CD4-positive, CD25-positive, alpha-beta regulatory T cell (primary cell): ENCODE data around the gene AOAH. TPM values are rescaled to one million over a fixed set of nuclear protein-coding genes. Genes with fewer than 3 reads are reported as not detected.
"Not testable (repeated sequence)": the region's sequence is repeated elsewhere in the genome, so short reads cannot be mapped to it uniquely, and the experiment has no call there.

ENCODE experiments used
- ATAC-seq, 2 donors: fragments of 150-1000 bp; cut with Tn5 transposase; one replicate each; pipeline ENCODE4 v1.10.0; 2021; ENCODE audit warnings: low read depth in 2 of 2, moderate number of reproducible peaks in 2 of 2, moderate library complexity in 1 of 2
- DNase-seq, 3 donors: peaks; one replicate each; pipeline versions ENCODE4 v3.0.0 to v3.0.0-alpha.2; 2012 to 2022; ENCODE audit warnings: mixed read lengths in 1 of 3
- H3K27ac ChIP-seq: one replicate; pipeline ENCODE4 v1.7.0; 2013; ENCODE audit warnings: mild to moderate bottlenecking, low read length; ENCODE audit not compliant: insufficient read depth, poor library complexity, severe bottlenecking
- H3K27me3 ChIP-seq: one replicate; pipeline ENCODE4 v1.7.0; 2013; ENCODE audit warnings: low read length; ENCODE audit not compliant: control insufficient read depth, insufficient read depth
- H3K36me3 ChIP-seq: one replicate; pipeline ENCODE4 v1.7.0; 2013; ENCODE audit warnings: mild to moderate bottlenecking, low read length, moderate library complexity; ENCODE audit not compliant: control insufficient read depth, insufficient read depth
- H3K4me1 ChIP-seq: 2 replicates; pipeline ENCODE4 v1.7.0; 2013; ENCODE audit warnings: mild to moderate bottlenecking, low read length; ENCODE audit not compliant: insufficient read depth, control insufficient read depth, poor library complexity, severe bottlenecking
- H3K4me3 ChIP-seq: one replicate; pipeline ENCODE4 v1.7.0; 2013; ENCODE audit warnings: low read depth, mild to moderate bottlenecking, low read length, moderate library complexity
- H3K9me3 ChIP-seq, 2 experiments: 1 replicate in 1 of 2; 2 replicates in 1 of 2; pipeline ENCODE4 v1.7.0; 2013; ENCODE audit warnings: low read length in 2 of 2, mild to moderate bottlenecking in 1 of 2, moderate library complexity in 1 of 2; ENCODE audit not compliant: control insufficient read depth in 2 of 2
- H3K27ac Mint-ChIP-seq, 3 donors: one replicate each; pipeline ENCODE4 v1.8.0; 2020 to 2022; ENCODE audit warnings: mild to moderate bottlenecking in 3 of 3, mixed read lengths in 3 of 3, moderate library complexity in 2 of 3
- H3K27me3 Mint-ChIP-seq: one replicate; pipeline ENCODE4 v1.8.0; 2022; ENCODE audit warnings: mild to moderate bottlenecking, mixed read lengths
- H3K36me3 Mint-ChIP-seq: one replicate; pipeline ENCODE4 v1.8.0; 2020; ENCODE audit warnings: mixed read lengths
- H3K4me1 Mint-ChIP-seq, 4 donors: one replicate each; pipeline ENCODE4 v1.8.0; 2020 to 2022; ENCODE audit warnings: mixed read lengths in 4 of 4, mild to moderate bottlenecking in 1 of 4
- H3K4me3 Mint-ChIP-seq, 4 donors: one replicate each; pipeline ENCODE4 v1.8.0; 2020 to 2022; ENCODE audit warnings: mild to moderate bottlenecking in 4 of 4, mixed read lengths in 4 of 4, moderate library complexity in 3 of 4
- H3K9me3 Mint-ChIP-seq, 7 donors: one replicate each; pipeline ENCODE4 v1.8.0; 2020 to 2022; ENCODE audit warnings: mixed read lengths in 7 of 7, mild to moderate bottlenecking in 3 of 7, moderate library complexity in 2 of 7
- polyA plus RNA-seq, 4 donors: library from polyadenylated mRNA; unstranded; fragments of 300-500 nt; fragmentation: Illumina TruSeq; gene quantifications; one replicate each; pipeline ENCODE4 v1.2.3, GENCODE V29; 2021
- total RNA-seq: library from RNA; stranded (reverse); gene quantifications from one replicate; pipeline ENCODE4 v1.2.3, GENCODE V29; 2022

Gene AOAH
- total and polyA plus RNA-seq, 5 donors from 2014 or later = 0.46 to 5.7 (median 1.5) TPM

DNA sequence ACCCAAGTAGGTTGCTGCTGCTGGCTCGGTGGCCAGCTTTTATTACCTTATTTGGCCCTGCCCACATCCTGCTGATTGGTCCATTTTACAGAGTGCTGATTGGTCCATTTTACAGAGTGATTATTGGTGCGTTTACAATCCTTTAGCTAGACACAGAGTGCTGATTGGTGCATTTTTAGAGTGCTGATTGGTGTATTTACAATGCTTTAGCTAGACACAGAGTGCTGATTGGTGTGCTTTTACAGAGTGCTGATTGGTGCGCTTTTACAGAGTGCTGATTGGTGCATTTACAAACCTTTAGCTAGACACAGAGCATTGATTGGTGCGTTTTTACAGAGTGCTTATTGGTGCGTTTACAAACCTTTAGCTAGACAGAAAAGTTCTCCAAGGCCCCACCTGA lies 219.7 kb downstream of the AOAH start:
- not testable (repeated sequence) for H3K4me1 ChIP-seq, H3K27ac ChIP-seq, H3K36me3 ChIP-seq, H3K4me3 ChIP-seq, H3K27ac Mint-ChIP-seq, H3K4me3 Mint-ChIP-seq, H3K4me1 Mint-ChIP-seq, DNase-seq, H3K9me3 ChIP-seq, ATAC-seq, H3K27me3 ChIP-seq, H3K36me3 Mint-ChIP-seq, H3K9me3 Mint-ChIP-seq
- H3K27me3 Mint-ChIP-seq = peaks cover 12% of the 10 kb centered on the region

DNA sequence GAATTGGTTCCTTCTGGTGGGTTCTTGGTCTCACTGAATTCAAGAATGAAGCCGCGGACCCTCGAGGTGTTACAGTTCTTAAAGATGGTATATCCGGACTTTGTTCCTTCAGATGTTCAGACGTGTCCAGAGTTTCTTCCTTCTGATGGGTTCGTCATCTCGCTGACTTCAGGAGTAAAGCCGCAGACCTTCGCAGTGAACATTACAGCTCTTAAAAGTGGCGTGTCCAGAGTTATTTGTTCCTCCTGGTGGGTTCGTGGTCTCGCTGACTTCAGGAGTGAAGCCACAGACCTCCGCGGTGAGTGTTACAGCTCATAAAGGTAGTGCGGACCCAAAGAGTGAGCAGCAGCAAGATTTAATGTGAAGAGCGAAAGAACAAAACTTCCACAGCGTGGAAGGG lies 220.1 kb downstream of the AOAH start:
- ATAC-seq, H3K4me3 Mint-ChIP-seq, H3K9me3 ChIP-seq, H3K9me3 Mint-ChIP-seq, H3K4me3 ChIP-seq, DNase-seq, H3K36me3 ChIP-seq, H3K36me3 Mint-ChIP-seq, H3K4me1 Mint-ChIP-seq, H3K27me3 ChIP-seq, H3K27ac ChIP-seq, H3K4me1 ChIP-seq, H3K27ac Mint-ChIP-seq: not testable (repeated sequence)
- H3K27me3 Mint-ChIP-seq = peaks cover 12% of the 10 kb centered on the region

DNA sequence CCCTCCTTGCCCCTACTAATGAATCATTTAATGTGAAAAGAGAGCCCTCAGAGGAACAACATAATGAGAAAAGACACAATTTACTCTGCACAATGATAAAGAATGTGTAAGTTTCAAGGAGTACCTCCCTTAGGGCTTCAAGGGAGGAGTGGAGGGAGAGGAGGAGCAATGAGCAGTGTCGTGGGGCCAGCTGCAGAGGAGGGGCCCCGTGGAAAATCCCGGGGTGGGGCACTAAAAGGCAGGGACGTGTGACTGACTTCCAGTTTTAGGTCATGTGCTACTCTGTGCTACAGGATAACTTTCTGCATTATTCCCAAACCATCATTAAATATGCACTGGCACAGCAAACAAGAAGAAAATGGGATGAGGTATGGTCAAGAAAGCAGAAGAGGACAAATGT lies 226.5 kb downstream of the AOAH start:
- Histone ChIP-seq H3K4me1 (no peaks in the 10 kb centered on the region), H3K27ac (no peak overlapping the region), H3K36me3 (no peaks in the 10 kb centered on the region), H3K9me3 (no peaks in the 10 kb centered on the region), H3K4me3 (no peak overlapping the region), H3K27me3 (peaks cover 6% of the 10 kb centered on the region)
- no peak overlapping the region for H3K27ac Mint-ChIP-seq
- peaks cover 8% of the 10 kb centered on the region for H3K27me3 Mint-ChIP-seq
- H3K9me3 Mint-ChIP-seq = peaks cover 0 to 1% (median 0%) of the 10 kb centered on the region in 7 donors
- DNase-seq (no peak), ATAC-seq (no peak)
- no peak overlapping the region for H3K4me3 Mint-ChIP-seq
- H3K36me3 Mint-ChIP-seq = no peaks in the 10 kb centered on the region
- peaks cover 0 to 2% (median 0%) of the 10 kb centered on the region in 4 donors for H3K4me1 Mint-ChIP-seq

DNA sequence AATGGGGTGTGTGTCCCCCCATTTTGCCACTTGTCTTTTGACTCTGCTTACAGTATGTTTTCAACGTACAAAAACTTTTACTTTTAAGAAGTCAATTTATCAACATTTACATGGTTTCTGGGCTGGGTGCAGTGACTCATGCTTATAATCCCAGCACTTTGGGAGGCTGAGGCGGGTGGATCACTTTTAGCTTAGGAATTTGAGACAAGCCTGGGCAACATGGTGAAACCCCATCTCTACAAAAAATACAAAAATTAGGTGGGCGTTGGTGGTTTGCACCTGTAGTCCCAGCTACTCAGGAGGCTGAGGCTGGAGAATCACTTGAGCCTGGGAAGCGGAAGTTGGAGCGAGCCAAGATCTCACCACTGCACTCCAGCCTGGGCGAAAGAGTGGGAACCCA lies 227.1 kb downstream of the AOAH start:
- not testable (repeated sequence) for H3K4me1 Mint-ChIP-seq, H3K36me3 Mint-ChIP-seq, H3K27ac Mint-ChIP-seq, H3K4me3 ChIP-seq, H3K27me3 Mint-ChIP-seq, H3K36me3 ChIP-seq, H3K4me3 Mint-ChIP-seq, H3K27ac ChIP-seq, ATAC-seq, H3K9me3 Mint-ChIP-seq, H3K4me1 ChIP-seq, DNase-seq, H3K9me3 ChIP-seq, H3K27me3 ChIP-seq

DNA sequence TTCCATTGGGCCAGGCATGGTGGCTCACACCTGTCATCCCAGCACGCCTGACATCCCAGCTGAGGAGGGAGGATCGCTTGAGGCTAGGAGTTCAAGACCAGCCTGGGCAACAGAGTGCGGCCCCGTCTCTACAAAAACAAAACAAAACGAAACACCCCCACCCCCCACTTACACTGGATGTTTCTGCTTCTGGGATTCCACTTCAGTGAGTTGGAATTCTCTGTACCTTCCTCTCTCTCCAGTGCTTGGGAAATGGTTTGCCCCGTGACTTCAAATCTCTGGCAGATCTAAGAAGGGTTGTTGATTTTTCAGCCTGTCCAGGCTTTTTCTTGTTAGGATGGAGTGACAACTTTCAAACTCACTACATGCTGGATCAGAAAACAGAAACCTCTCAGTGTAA lies 227.7 kb downstream of the AOAH start:
- Mint-ChIP-seq H3K27me3 (peaks cover 10% of the 10 kb centered on the region), H3K4me1 (peaks cover 0 to 2% (median 0%) of the 10 kb centered on the region in 4 donors), H3K36me3 (no peaks in the 10 kb centered on the region), H3K4me3 (no peak overlapping the region), H3K27ac (no peak overlapping the region), H3K9me3 (peaks cover 0 to 1% (median 0%) of the 10 kb centered on the region in 7 donors)
- H3K27ac ChIP-seq = no peak overlapping the region
- no peaks in the 10 kb centered on the region for H3K4me1 ChIP-seq
- DNase-seq (no peak), ATAC-seq (no peak)
- H3K36me3 ChIP-seq = no peaks in the 10 kb centered on the region
- no peaks in the 10 kb centered on the region for H3K9me3 ChIP-seq
- H3K4me3 ChIP-seq = no peak overlapping the region
- peaks cover 6% of the 10 kb centered on the region for H3K27me3 ChIP-seq

DNA sequence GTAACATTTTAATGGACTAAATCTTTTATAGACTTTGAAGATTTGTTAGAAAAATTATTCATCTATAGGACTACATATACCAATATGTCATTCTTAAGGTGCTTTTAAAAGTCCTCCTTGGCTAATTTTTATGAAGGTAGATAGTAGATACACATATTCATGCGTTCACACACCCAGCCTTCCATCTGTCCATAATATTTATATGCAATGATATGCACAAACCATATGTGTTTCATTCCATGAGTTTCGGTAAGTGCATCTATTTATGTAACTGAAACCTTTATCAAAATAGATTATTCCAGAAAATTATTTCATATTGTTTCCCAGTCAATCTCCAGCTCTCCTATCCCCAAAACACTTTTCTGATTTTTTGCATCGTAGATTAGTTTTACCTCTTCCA lies 233.0 kb downstream of the AOAH start:
- Mint-ChIP-seq H3K27me3 (peaks cover 17% of the 10 kb centered on the region), H3K4me3 (no peak overlapping the region), H3K4me1 (peaks cover 0 to 3% (median 0%) of the 10 kb centered on the region in 4 donors), H3K27ac (no peak overlapping the region), H3K36me3 (peaks cover 3% of the 10 kb centered on the region), H3K9me3 (peaks cover 0 to 2% (median 0%) of the 10 kb centered on the region in 7 donors)
- Histone ChIP-seq H3K36me3 (no peaks in the 10 kb centered on the region), H3K4me1 (no peaks in the 10 kb centered on the region), H3K9me3 (no peaks in the 10 kb centered on the region), H3K4me3 (no peak overlapping the region), H3K27me3 (peaks cover 9% of the 10 kb centered on the region), H3K27ac (no peak overlapping the region)
- no peak for DNase-seq
- no peak for ATAC-seq

DNA sequence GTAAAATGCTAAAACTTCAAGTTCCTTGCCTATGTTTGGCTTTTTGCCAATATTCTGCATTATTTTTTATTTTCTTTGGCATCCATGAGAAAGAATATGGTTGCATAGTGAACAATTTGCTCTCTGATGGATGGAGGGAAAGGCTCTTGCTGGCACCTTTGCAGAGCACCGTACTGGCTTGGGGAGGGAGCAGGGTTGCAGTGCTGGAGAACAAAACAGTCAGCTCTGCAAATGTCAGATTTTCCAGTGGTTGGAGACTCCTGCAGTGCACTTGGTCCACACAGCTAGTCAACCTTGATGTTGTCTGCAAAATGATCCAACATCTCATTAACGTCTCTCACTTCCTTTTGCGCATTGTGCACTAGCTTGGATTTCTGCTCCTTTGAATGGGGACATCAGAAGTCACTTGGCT lies 233.9 kb downstream of the AOAH start:
- H3K27ac ChIP-seq = no peak overlapping the region
- H3K27me3 Mint-ChIP-seq = peaks cover 21% of the 10 kb centered on the region
- DNase-seq = no peak
- H3K36me3 ChIP-seq = no peaks in the 10 kb centered on the region
- no peak overlapping the region for H3K4me3 ChIP-seq
- H3K9me3 Mint-ChIP-seq = peaks cover 0 to 2% (median 0%) of the 10 kb centered on the region in 7 donors
- H3K4me1 ChIP-seq = no peaks in the 10 kb centered on the region
- H3K9me3 ChIP-seq = no peaks in the 10 kb centered on the region
- peaks cover 7% of the 10 kb centered on the region for H3K27me3 ChIP-seq
- H3K4me3 Mint-ChIP-seq = no peak overlapping the region
- ATAC-seq = no peak
- H3K36me3 Mint-ChIP-seq = peaks cover 3% of the 10 kb centered on the region
- H3K4me1 Mint-ChIP-seq = peaks cover 0 to 3% (median 0%) of the 10 kb centered on the region in 4 donors
- H3K27ac Mint-ChIP-seq = no peak overlapping the region

DNA sequence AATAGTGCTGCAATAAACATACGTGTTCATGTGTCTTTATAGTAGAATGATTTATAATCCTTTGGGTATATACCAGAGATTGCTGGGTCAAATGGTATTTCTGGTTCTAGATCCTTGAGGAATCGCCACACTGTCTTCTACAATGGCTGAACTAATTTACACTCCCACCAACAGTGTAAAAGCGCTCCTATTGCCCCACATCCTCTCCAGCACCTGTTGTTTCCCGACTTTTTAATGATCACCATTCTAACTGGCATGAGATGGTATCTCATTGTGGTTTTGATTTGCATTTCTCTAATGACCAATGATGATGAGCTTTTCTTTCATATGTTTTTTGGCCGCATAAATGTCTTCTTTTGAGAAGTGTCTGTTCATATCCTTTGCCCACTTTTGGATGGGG lies 235.6 kb downstream of the AOAH start:
- peaks cover 27% of the 10 kb centered on the region for H3K27me3 Mint-ChIP-seq
- not testable (repeated sequence) for DNase-seq, H3K4me1 Mint-ChIP-seq, ATAC-seq, H3K9me3 Mint-ChIP-seq, H3K4me3 ChIP-seq, H3K9me3 ChIP-seq, H3K27ac ChIP-seq, H3K36me3 Mint-ChIP-seq, H3K27me3 ChIP-seq, H3K36me3 ChIP-seq, H3K4me3 Mint-ChIP-seq, H3K4me1 ChIP-seq
- peak overlapping the region in 1 of 3 donors; percentile 12 for H3K27ac Mint-ChIP-seq
